Smooth muscle cell (in vitro differentiated cells): Measurements from ENCODE around the gene TBPL2. TPM values are rescaled to one million over a fixed set of nuclear protein-coding genes. Genes with fewer than 3 reads are reported as not detected.

Experiments used
- DNase-seq: peaks from one replicate; lab custom pipeline; 2025; ENCODE audit not compliant: unreplicated experiment; lab: John Stamatoyannopoulos, UW
- H2AFZ ChIP-seq: fragments of 200-600 bp; sonication (generic); 2 replicates; pipeline ENCODE4 v1.6.0; 2016; ENCODE audit warnings: antibody characterized with exemption, low read depth, mild to moderate bottlenecking
- H3F3A ChIP-seq: fragments of 200-600 bp; sonication (generic); 2 replicates; pipeline ENCODE4 v1.6.0; 2017; ENCODE audit warnings: antibody characterized with exemption, low read depth
- H3K27ac ChIP-seq: fragments of 200-600 bp; sonication (generic); 2 replicates; pipeline ENCODE4 v1.5.1; 2016; ENCODE audit warnings: low read depth, mild to moderate bottlenecking
- H3K27me3 ChIP-seq: fragments of 200-600 bp; sonication (generic); 2 replicates; pipeline ENCODE4 v1.6.1; 2016; ENCODE audit warnings: low read depth, mild to moderate bottlenecking
- H3K36me3 ChIP-seq: fragments of 200-600 bp; sonication (generic); 2 replicates; pipeline ENCODE4 v1.5.1; 2016; ENCODE audit warnings: low read depth
- H3K4me1 ChIP-seq: fragments of 200-600 bp; sonication (generic); 2 replicates; pipeline ENCODE4 v1.5.1; 2016; ENCODE audit warnings: low read depth
- H3K4me2 ChIP-seq: fragments of 200-600 bp; sonication (generic); 2 replicates; pipeline ENCODE4 v1.6.0; 2016; ENCODE audit warnings: mild to moderate bottlenecking
- H3K4me3 ChIP-seq: fragments of 200-600 bp; sonication (generic); 2 replicates; pipeline ENCODE4 v1.5.1; 2016; ENCODE audit warnings: mild to moderate bottlenecking
- H3K79me2 ChIP-seq: fragments of 200-600 bp; sonication (generic); 2 replicates; pipeline ENCODE4 v1.6.0; 2016; ENCODE audit warnings: low read depth, mild to moderate bottlenecking
- H3K9ac ChIP-seq: fragments of 200-600 bp; sonication (generic); 2 replicates; pipeline ENCODE4 v1.6.0; 2016; ENCODE audit warnings: low read depth
- H3K9me3 ChIP-seq: fragments of 200-600 bp; sonication (generic); replicated peaks from 2 replicates; pipeline ENCODE4 v1.5.1; 2016; ENCODE audit warnings: low read depth
- H4K20me1 ChIP-seq: fragments of 200-600 bp; sonication (generic); 2 replicates; pipeline ENCODE4 v1.6.0; 2016; ENCODE audit warnings: low read depth
- CTCF ChIP-seq: fragments of 200-600 bp; sonication (generic); IDR thresholded peaks from 2 replicates; pipeline ENCODE4 v1.5.1; 2017; ENCODE audit warnings: borderline replicate concordance, mild to moderate bottlenecking, antibody characterized with exemption; ENCODE audit not compliant: insufficient read depth, poor library complexity, severe bottlenecking
- WGBS: methylation state at CpG from one replicate; pipeline ENCODE4 v1.1.7; 2016; ENCODE audit warnings: low lambda C conversion rate; 5-methylcytosine and 5-hydroxymethylcytosine counted together
- polyA plus RNA-seq: library from polyadenylated mRNA; unstranded; fragments of >200 nt; fragmentation: Nextera tagmentation; extraction: Ambion mirVana; gene quantifications from 2 replicates; pipeline ENCODE4 v1.2.1, GENCODE V29; 2016
- total RNA-seq: library from RNA; depleted of rRNA; stranded (reverse); fragments of >200 nt; gene quantifications from 2 replicates; pipeline ENCODE4 v1.2.3, GENCODE V29; 2014

TBPL2 gene
- total and polyA plus RNA-seq, 2 experiments from 2014 or later, result not detected

DNA sequence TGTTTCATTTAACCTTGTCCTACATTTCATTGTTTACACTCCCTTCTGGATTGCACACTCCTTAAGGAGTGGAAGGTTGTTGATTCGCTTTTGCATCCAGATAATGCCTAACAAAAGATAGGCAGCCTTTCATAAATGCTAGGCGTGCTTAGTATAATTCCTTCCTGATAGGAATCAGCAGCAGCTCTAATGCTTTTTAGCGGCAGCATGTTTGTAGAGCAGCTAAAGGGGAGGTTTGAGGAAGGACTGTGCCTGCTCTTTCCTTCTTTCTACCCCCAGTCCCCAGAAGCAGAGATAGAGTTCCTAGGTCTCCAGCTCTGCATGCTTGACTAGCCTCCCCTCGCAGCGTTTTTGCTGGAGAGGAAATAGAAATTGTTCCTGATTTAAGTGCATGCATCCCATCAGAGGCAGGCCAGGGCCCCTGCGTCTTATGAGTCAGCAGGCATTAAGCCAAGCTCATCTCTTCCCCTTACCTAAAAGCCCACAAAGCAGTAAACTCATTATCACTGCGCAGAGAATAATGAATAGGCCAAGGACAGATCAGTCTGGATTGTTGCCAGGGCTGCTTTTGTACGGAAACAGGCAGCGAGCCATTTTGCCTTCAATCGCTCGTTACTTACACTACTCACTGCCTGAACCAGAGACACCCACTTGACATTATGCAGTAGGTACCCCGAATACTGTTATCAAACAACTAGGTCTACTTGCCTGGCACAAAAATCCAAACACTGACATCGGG, 14.0 kb upstream of the TBPL2 start:
- peak overlapping the region; percentile 75 for H3K4me2 ChIP-seq
- no peaks in the 10 kb centered on the region for H3K36me3 ChIP-seq
- no peak for DNase-seq
- no peaks in the 10 kb centered on the region for H3K27me3 ChIP-seq
- 7% methylated on average over 13 of the region's 13 CpGs for WGBS
- H4K20me1 ChIP-seq, result no peaks in the 10 kb centered on the region
- H3K27ac ChIP-seq, result peak overlapping the region; percentile 36
- H3K4me3 ChIP-seq, result no peak overlapping the region
- no peaks in the 10 kb centered on the region for H3K9me3 ChIP-seq
- H3K4me1 ChIP-seq, result peaks cover 8% of the 10 kb centered on the region
- H2AFZ ChIP-seq, result peak overlapping the region; percentile 12
- no peak overlapping the region for H3K9ac ChIP-seq
- H3F3A ChIP-seq, result peaks cover 14% of the 10 kb centered on the region
- H3K79me2 ChIP-seq, result no peaks in the 10 kb centered on the region
- no peak for TF ChIP-seq CTCF

GRCh38 chr14:55451950-55452349, 11.5 kb upstream of the TBPL2 start:
- H3K4me2 ChIP-seq, result no peak overlapping the region
- H3F3A ChIP-seq, result peaks cover 23% of the 10 kb centered on the region
- no peaks in the 10 kb centered on the region for H3K9me3 ChIP-seq
- 66% methylated on average over 2 of the region's 2 CpGs for WGBS
- no peak overlapping the region for H3K4me3 ChIP-seq
- TF ChIP-seq CTCF, result no peak
- H3K9ac ChIP-seq, result no peak overlapping the region
- no peaks in the 10 kb centered on the region for H3K79me2 ChIP-seq
- H2AFZ ChIP-seq, result no peak overlapping the region
- H3K4me1 ChIP-seq, result peaks cover 11% of the 10 kb centered on the region
- H4K20me1 ChIP-seq, result no peaks in the 10 kb centered on the region
- no peaks in the 10 kb centered on the region for H3K36me3 ChIP-seq
- H3K27me3 ChIP-seq, result no peaks in the 10 kb centered on the region
- no peak for DNase-seq
- H3K27ac ChIP-seq, result no peak overlapping the region

DNA sequence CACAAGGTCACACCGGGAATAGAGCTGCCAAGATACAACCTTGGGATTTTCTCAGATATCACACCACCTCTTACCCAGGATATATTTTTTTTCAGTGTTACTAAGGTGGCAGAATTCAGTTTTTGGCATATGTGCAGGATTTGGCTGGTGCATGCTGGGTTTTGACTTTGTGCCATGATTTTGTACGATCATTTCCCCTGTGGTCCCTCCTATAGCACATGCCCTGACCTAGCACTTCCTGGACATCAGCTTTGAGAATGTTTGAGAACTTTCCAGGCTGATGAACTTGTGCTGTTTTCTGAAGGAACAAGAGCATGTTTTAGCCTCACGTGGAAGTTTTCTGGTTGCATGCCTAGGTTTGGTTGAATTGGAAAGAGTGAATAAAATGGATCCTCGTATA, 11.0 kb upstream of the TBPL2 start:
- no peak overlapping the region for H3K4me3 ChIP-seq
- H3K36me3 ChIP-seq, result no peaks in the 10 kb centered on the region
- no peak overlapping the region for H2AFZ ChIP-seq
- H3K79me2 ChIP-seq, result no peaks in the 10 kb centered on the region
- no peak overlapping the region for H3K9ac ChIP-seq
- WGBS, result 67% methylated on average over 4 of the region's 4 CpGs
- no peaks in the 10 kb centered on the region for H3K9me3 ChIP-seq
- peaks cover 28% of the 10 kb centered on the region for H3F3A ChIP-seq
- peaks cover 11% of the 10 kb centered on the region for H3K4me1 ChIP-seq
- no peak overlapping the region for H3K4me2 ChIP-seq
- no peak for TF ChIP-seq CTCF
- no peak for DNase-seq
- no peaks in the 10 kb centered on the region for H3K27me3 ChIP-seq
- no peak overlapping the region for H3K27ac ChIP-seq
- no peaks in the 10 kb centered on the region for H4K20me1 ChIP-seq

DNA sequence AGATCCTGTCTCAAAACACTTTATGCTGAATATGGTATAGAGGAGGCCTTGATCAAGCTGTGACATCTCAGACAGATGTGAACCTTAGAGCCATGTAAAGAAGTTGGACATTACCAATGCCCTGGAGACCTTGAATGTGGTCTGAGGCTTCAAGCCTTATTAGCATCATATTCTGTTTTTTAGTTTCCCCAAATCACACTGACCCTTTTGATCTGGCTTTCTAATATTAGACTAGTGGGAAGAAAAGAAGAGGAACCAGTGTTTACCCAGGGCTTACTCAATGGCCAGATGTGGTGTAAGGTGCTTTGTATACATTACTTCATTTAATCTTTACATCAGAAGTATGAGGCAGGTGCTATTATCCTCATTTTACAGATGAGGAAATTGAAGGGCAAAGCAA, 10.6 kb upstream of the TBPL2 start:
- no peak overlapping the region for H2AFZ ChIP-seq
- peaks cover 11% of the 10 kb centered on the region for H3K4me1 ChIP-seq
- H3K9ac ChIP-seq, result no peak overlapping the region
- H3K9me3 ChIP-seq, result no peaks in the 10 kb centered on the region
- H3F3A ChIP-seq, result peaks cover 30% of the 10 kb centered on the region
- H3K27ac ChIP-seq, result no peak overlapping the region
- H3K79me2 ChIP-seq, result no peaks in the 10 kb centered on the region
- H3K4me3 ChIP-seq, result no peak overlapping the region
- no peaks in the 10 kb centered on the region for H4K20me1 ChIP-seq
- no peaks in the 10 kb centered on the region for H3K36me3 ChIP-seq
- H3K27me3 ChIP-seq, result no peaks in the 10 kb centered on the region
- TF ChIP-seq CTCF, result no peak
- DNase-seq, result no peak
- H3K4me2 ChIP-seq, result no peak overlapping the region
